ENCODE measurements around the gene FNIP1.

GRCh38 chr5:131846536-131846935 lies 49.7 kb upstream of the FNIP1 start:
- TF ChIP-seq SRSF1 (IDR thresholded peaks at IDR 0.05; ENCODE audit: low read depth, low read length) (no peak), CTCF (IDR thresholded peaks at IDR 0.05 in 2 of 3, conservative IDR thresholded peaks at IDR 0.05 in 1 of 3; ENCODE audit: insufficient read depth in 2 of 3, low read depth in 1 of 3, low read length in 3 of 3) (no peak), ELF1 (tag; IDR thresholded peaks at IDR 0.05) (no peak), POLR2AphosphoS5 (IDR thresholded peaks at IDR 0.05; ENCODE audit: control insufficient read depth, insufficient read depth, low read depth, low read length) (no peak), ILK (tag; IDR thresholded peaks at IDR 0.05; ENCODE audit: borderline replicate concordance, low read depth) (no peak), NR2C1 (IDR thresholded peaks at IDR 0.05) (no peak), NR2C1 (tag; IDR thresholded peaks at IDR 0.05) (no peak), ZBTB9 (CRISPR knock-in tag; IDR thresholded peaks at IDR 0.05) (no peak)

All from K562 (cell line).